Smooth muscle cell (in vitro differentiated cells): Measurements from ENCODE around the gene COG2. TPM values are rescaled to one million over a fixed set of nuclear protein-coding genes. Genes with fewer than 3 reads are reported as not detected.

Experiments
- DNase-seq: peaks from one replicate; lab custom pipeline; 2025; ENCODE audit not compliant: unreplicated experiment; lab: John Stamatoyannopoulos, UW
- H2AFZ ChIP-seq: fragments of 200-600 bp; sonication (generic); 2 replicates; pipeline ENCODE4 v1.6.0; 2016; ENCODE audit warnings: antibody characterized with exemption, low read depth, mild to moderate bottlenecking
- H3F3A ChIP-seq: fragments of 200-600 bp; sonication (generic); 2 replicates; pipeline ENCODE4 v1.6.0; 2017; ENCODE audit warnings: antibody characterized with exemption, low read depth
- H3K27ac ChIP-seq: fragments of 200-600 bp; sonication (generic); 2 replicates; pipeline ENCODE4 v1.5.1; 2016; ENCODE audit warnings: low read depth, mild to moderate bottlenecking
- H3K27me3 ChIP-seq: fragments of 200-600 bp; sonication (generic); 2 replicates; pipeline ENCODE4 v1.6.1; 2016; ENCODE audit warnings: low read depth, mild to moderate bottlenecking
- H3K36me3 ChIP-seq: fragments of 200-600 bp; sonication (generic); 2 replicates; pipeline ENCODE4 v1.5.1; 2016; ENCODE audit warnings: low read depth
- H3K4me1 ChIP-seq: fragments of 200-600 bp; sonication (generic); 2 replicates; pipeline ENCODE4 v1.5.1; 2016; ENCODE audit warnings: low read depth
- H3K4me2 ChIP-seq: fragments of 200-600 bp; sonication (generic); 2 replicates; pipeline ENCODE4 v1.6.0; 2016; ENCODE audit warnings: mild to moderate bottlenecking
- H3K4me3 ChIP-seq: fragments of 200-600 bp; sonication (generic); 2 replicates; pipeline ENCODE4 v1.5.1; 2016; ENCODE audit warnings: mild to moderate bottlenecking
- H3K79me2 ChIP-seq: fragments of 200-600 bp; sonication (generic); 2 replicates; pipeline ENCODE4 v1.6.0; 2016; ENCODE audit warnings: low read depth, mild to moderate bottlenecking
- H3K9ac ChIP-seq: fragments of 200-600 bp; sonication (generic); 2 replicates; pipeline ENCODE4 v1.6.0; 2016; ENCODE audit warnings: low read depth
- H3K9me3 ChIP-seq: fragments of 200-600 bp; sonication (generic); replicated peaks from 2 replicates; pipeline ENCODE4 v1.5.1; 2016; ENCODE audit warnings: low read depth
- H4K20me1 ChIP-seq: fragments of 200-600 bp; sonication (generic); 2 replicates; pipeline ENCODE4 v1.6.0; 2016; ENCODE audit warnings: low read depth
- CTCF ChIP-seq: fragments of 200-600 bp; sonication (generic); IDR thresholded peaks from 2 replicates; pipeline ENCODE4 v1.5.1; 2017; ENCODE audit warnings: borderline replicate concordance, mild to moderate bottlenecking, antibody characterized with exemption; ENCODE audit not compliant: insufficient read depth, poor library complexity, severe bottlenecking
- WGBS: methylation state at CpG from one replicate; pipeline ENCODE4 v1.1.7; 2016; ENCODE audit warnings: low lambda C conversion rate; 5-methylcytosine and 5-hydroxymethylcytosine counted together
- polyA plus RNA-seq: library from polyadenylated mRNA; unstranded; fragments of >200 nt; fragmentation: Nextera tagmentation; extraction: Ambion mirVana; gene quantifications from 2 replicates; pipeline ENCODE4 v1.2.1, GENCODE V29; 2016
- total RNA-seq: library from RNA; depleted of rRNA; stranded (reverse); fragments of >200 nt; gene quantifications from 2 replicates; pipeline ENCODE4 v1.2.3, GENCODE V29; 2014

The COG2 gene
- total and polyA plus RNA-seq, 2 experiments from 2014 or later: 16.5 to 23.8 TPM

- no peaks in the 10 kb centered on the region for H3K79me2 ChIP-seq
- H3K4me3 ChIP-seq: no peak overlapping the region
- 77% methylated on average over 1 of the region's 2 CpGs for WGBS
- no peak overlapping the region for H3K9ac ChIP-seq
- no peaks in the 10 kb centered on the region for H3K9me3 ChIP-seq
- no peak overlapping the region for H3K27ac ChIP-seq
- TF ChIP-seq CTCF: no peak
- no peaks in the 10 kb centered on the region for H3K27me3 ChIP-seq
- H3F3A ChIP-seq: no peaks in the 10 kb centered on the region
- DNase-seq: no peak
- H2AFZ ChIP-seq: no peak overlapping the region
- H4K20me1 ChIP-seq: no peaks in the 10 kb centered on the region
- H3K4me2 ChIP-seq: no peak overlapping the region
- no peaks in the 10 kb centered on the region for H3K4me1 ChIP-seq
- H3K36me3 ChIP-seq: no peaks in the 10 kb centered on the region
Measured at GRCh38 chr1:230735447-230735846, 93.2 kb downstream of the COG2 start.

- Histone ChIP-seq H3K27ac (no peak overlapping the region), H3K9ac (no peak overlapping the region)
- DNase-seq: no peak
Measured at GRCh38 chr1:230737622-230738262, 95.5 kb downstream of the COG2 start.

GRCh38 chr1:230739564-230740290, 97.4 kb downstream of the COG2 start:
- DNase-seq: no peak
- Histone ChIP-seq H3K27ac (no peak overlapping the region), H3K4me3 (no peak overlapping the region), H3K36me3 (no peaks in the 10 kb centered on the region), H4K20me1 (no peaks in the 10 kb centered on the region), H3K27me3 (no peaks in the 10 kb centered on the region), H3K9ac (no peak overlapping the region), H3F3A (no peaks in the 10 kb centered on the region), H3K9me3 (no peaks in the 10 kb centered on the region), H3K4me2 (no peak overlapping the region), H3K79me2 (no peaks in the 10 kb centered on the region), H2AFZ (no peak overlapping the region), H3K4me1 (peaks cover 4% of the 10 kb centered on the region)
- TF ChIP-seq CTCF: no peak
- 95% methylated on average over 12 of the region's 12 CpGs for WGBS

More at GRCh38 chr1:230737622-230738262, 95.5 kb downstream of the COG2 start:
- no peak for TF ChIP-seq CTCF
- H3K4me1 ChIP-seq: no peaks in the 10 kb centered on the region
- no peaks in the 10 kb centered on the region for H3K9me3 ChIP-seq
- no peaks in the 10 kb centered on the region for H4K20me1 ChIP-seq
- no peak overlapping the region for H2AFZ ChIP-seq
- H3K4me3 ChIP-seq: no peak overlapping the region
- no peaks in the 10 kb centered on the region for H3F3A ChIP-seq
- no peaks in the 10 kb centered on the region for H3K27me3 ChIP-seq
- WGBS: 89% methylated on average over 3 of the region's 3 CpGs
- no peaks in the 10 kb centered on the region for H3K79me2 ChIP-seq
- no peaks in the 10 kb centered on the region for H3K36me3 ChIP-seq
- H3K4me2 ChIP-seq: no peak overlapping the region

Other genes with a start within 250 kb of the COG2 start
- 0.58 and 0.94 TPM in 2 replicates for gene PGBD5, start 216.1 kb upstream of the COG2 start, total RNA-seq
- 0.83 and 2.2 TPM in 2 replicates for gene PGBD5, start 216.1 kb upstream of the COG2 start, polyA plus RNA-seq
- gene AGT, start 71.6 kb downstream of the COG2 start, total RNA-seq: 0.09 and 0.31 TPM in 2 replicates
- 1.9 and 3.0 TPM in 2 replicates for gene AGT, start 71.6 kb downstream of the COG2 start, polyA plus RNA-seq
- gene CAPN9, start 104.9 kb downstream of the COG2 start, total RNA-seq: not detected in 2 replicates
- not detected in 2 replicates for gene CAPN9, start 104.9 kb downstream of the COG2 start, polyA plus RNA-seq
- gene C1orf198, start 226.0 kb downstream of the COG2 start, total RNA-seq: 77.5 and 92.5 TPM in 2 replicates
- 59.4 and 67.7 TPM in 2 replicates for gene C1orf198, start 226.0 kb downstream of the COG2 start, polyA plus RNA-seq